H1 (cell line): ENCODE data around the gene MYLK. TPM values are rescaled to one million over a fixed set of nuclear protein-coding genes. Genes with fewer than 3 reads are reported as not detected.

Source experiments
- CBX5 ChIP-seq: fragments of 300-800, 300-1000 bp; sonication (generic); IDR thresholded peaks from 2 replicates; pipeline ENCODE4 v1.7.1; 2016; ENCODE audit warnings: antibody characterized with exemption, low read length, low read depth
- EGR1 ChIP-seq: IDR thresholded peaks from 2 replicates; pipeline ENCODE4 v1.6.1; 2011; ENCODE audit warnings: low read depth, low read length, borderline replicate concordance
- EP300 ChIP-seq, 2 experiments: IDR thresholded peaks; 1 replicate in 1 of 2; 2 replicates in 1 of 2; pipeline ENCODE4 v1.6.1; 2011 to 2012; ENCODE audit warnings: low read depth in 2 of 2, low read length in 2 of 2, mild to moderate bottlenecking in 2 of 2, borderline replicate concordance in 1 of 2, inconsistent platforms in 1 of 2, moderate library complexity in 1 of 2
- FOSL1 ChIP-seq: IDR thresholded peaks from 2 replicates; pipeline ENCODE4 v1.6.1; 2011; ENCODE audit warnings: mild to moderate bottlenecking, low read depth, low read length, moderate library complexity; ENCODE audit not compliant: insufficient read depth
- HDAC6 ChIP-seq: IDR thresholded peaks from one replicate; pipeline ENCODE4 v1.7.1; 2012; ENCODE audit warnings: low read depth, mild to moderate bottlenecking, inconsistent platforms, low read length, moderate library complexity
- JUN ChIP-seq: IDR thresholded peaks from 2 replicates; pipeline ENCODE4 v1.6.1; 2011; ENCODE audit warnings: low read depth, mild to moderate bottlenecking, improper control_type of control experiment, low read length
- RBBP5 ChIP-seq: IDR thresholded peaks from 2 replicates; pipeline ENCODE4 v1.7.1; 2012; ENCODE audit warnings: low read depth, mild to moderate bottlenecking, inconsistent platforms, low read length, moderate library complexity, borderline replicate concordance
- RXRA ChIP-seq: IDR thresholded peaks from 2 replicates; pipeline ENCODE4 v1.6.1; 2011; ENCODE audit warnings: low read depth, mild to moderate bottlenecking, low read length, moderate library complexity; ENCODE audit not compliant: insufficient read depth
- SIX5 ChIP-seq: IDR thresholded peaks from 2 replicates; pipeline ENCODE4 v1.6.1; 2011; ENCODE audit warnings: mild to moderate bottlenecking, low read depth, low read length
- polyA plus RNA-seq, 7 experiments: library from polyadenylated mRNA; depleted of rRNA in 3 of 7; stranded (reverse) in 5 of 7; unstranded in 2 of 7; fragments of >200 nt in 5 of 7; fragments of 200-250 nt in 2 of 7; gene quantifications; 1 replicate in 5 of 7; 2 replicates in 1 of 7; 4 replicates in 1 of 7; pipeline versions ENCODE4 v1.2.1 to v1.2.3, GENCODE V29; 2011 to 2013; ENCODE audit warnings: missing spikeins in 2 of 7, mixed read lengths in 2 of 7
- total RNA-seq: library from RNA; stranded (reverse); fragmentation: NEBNext Ultra II Directional; extraction: Animal tissue kit (Norgen Biotek cat#: 25700); gene quantifications from 2 replicates; pipeline ENCODE4 v1.2.1, GENCODE V29; 2021
- TF ChIP-seq, protein P1 (sequence below): fragments of 300-600 bp; sonication (generic); IDR thresholded peaks from 2 replicates; pipeline ENCODE4 v1.7.1; 2012; ENCODE audit warnings: low read length, moderate library complexity, mild to moderate bottlenecking, inconsistent platforms; ENCODE audit not compliant: insufficient replicate concordance

Gene MYLK
- total and polyA plus RNA-seq, 2 of the 8 experiments (the other 6 are each of a cell fraction or from before 2014, with no cell fraction given) = 11.6 to 21.3 TPM

DNA sequence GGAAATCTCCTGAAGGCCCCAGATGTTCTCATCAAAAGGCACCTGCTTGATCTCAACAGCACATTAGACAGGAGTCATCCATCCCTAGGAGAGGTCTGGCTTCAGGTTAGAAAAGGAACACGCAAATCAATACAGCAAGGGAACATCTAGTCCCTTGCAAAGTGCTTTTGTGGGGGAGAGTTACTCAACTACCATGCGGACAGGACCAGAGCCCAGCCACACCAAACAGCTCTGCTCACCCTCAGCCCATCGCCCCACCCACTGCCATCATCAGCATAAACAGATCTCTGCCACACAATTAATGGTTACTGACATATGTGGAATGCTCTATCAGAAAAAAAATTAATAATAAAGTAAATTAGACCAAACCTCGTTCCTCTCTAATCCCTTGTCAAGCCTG, 85.6 kb downstream of the MYLK start (continued):
- TF ChIP-seq, protein P1, sequence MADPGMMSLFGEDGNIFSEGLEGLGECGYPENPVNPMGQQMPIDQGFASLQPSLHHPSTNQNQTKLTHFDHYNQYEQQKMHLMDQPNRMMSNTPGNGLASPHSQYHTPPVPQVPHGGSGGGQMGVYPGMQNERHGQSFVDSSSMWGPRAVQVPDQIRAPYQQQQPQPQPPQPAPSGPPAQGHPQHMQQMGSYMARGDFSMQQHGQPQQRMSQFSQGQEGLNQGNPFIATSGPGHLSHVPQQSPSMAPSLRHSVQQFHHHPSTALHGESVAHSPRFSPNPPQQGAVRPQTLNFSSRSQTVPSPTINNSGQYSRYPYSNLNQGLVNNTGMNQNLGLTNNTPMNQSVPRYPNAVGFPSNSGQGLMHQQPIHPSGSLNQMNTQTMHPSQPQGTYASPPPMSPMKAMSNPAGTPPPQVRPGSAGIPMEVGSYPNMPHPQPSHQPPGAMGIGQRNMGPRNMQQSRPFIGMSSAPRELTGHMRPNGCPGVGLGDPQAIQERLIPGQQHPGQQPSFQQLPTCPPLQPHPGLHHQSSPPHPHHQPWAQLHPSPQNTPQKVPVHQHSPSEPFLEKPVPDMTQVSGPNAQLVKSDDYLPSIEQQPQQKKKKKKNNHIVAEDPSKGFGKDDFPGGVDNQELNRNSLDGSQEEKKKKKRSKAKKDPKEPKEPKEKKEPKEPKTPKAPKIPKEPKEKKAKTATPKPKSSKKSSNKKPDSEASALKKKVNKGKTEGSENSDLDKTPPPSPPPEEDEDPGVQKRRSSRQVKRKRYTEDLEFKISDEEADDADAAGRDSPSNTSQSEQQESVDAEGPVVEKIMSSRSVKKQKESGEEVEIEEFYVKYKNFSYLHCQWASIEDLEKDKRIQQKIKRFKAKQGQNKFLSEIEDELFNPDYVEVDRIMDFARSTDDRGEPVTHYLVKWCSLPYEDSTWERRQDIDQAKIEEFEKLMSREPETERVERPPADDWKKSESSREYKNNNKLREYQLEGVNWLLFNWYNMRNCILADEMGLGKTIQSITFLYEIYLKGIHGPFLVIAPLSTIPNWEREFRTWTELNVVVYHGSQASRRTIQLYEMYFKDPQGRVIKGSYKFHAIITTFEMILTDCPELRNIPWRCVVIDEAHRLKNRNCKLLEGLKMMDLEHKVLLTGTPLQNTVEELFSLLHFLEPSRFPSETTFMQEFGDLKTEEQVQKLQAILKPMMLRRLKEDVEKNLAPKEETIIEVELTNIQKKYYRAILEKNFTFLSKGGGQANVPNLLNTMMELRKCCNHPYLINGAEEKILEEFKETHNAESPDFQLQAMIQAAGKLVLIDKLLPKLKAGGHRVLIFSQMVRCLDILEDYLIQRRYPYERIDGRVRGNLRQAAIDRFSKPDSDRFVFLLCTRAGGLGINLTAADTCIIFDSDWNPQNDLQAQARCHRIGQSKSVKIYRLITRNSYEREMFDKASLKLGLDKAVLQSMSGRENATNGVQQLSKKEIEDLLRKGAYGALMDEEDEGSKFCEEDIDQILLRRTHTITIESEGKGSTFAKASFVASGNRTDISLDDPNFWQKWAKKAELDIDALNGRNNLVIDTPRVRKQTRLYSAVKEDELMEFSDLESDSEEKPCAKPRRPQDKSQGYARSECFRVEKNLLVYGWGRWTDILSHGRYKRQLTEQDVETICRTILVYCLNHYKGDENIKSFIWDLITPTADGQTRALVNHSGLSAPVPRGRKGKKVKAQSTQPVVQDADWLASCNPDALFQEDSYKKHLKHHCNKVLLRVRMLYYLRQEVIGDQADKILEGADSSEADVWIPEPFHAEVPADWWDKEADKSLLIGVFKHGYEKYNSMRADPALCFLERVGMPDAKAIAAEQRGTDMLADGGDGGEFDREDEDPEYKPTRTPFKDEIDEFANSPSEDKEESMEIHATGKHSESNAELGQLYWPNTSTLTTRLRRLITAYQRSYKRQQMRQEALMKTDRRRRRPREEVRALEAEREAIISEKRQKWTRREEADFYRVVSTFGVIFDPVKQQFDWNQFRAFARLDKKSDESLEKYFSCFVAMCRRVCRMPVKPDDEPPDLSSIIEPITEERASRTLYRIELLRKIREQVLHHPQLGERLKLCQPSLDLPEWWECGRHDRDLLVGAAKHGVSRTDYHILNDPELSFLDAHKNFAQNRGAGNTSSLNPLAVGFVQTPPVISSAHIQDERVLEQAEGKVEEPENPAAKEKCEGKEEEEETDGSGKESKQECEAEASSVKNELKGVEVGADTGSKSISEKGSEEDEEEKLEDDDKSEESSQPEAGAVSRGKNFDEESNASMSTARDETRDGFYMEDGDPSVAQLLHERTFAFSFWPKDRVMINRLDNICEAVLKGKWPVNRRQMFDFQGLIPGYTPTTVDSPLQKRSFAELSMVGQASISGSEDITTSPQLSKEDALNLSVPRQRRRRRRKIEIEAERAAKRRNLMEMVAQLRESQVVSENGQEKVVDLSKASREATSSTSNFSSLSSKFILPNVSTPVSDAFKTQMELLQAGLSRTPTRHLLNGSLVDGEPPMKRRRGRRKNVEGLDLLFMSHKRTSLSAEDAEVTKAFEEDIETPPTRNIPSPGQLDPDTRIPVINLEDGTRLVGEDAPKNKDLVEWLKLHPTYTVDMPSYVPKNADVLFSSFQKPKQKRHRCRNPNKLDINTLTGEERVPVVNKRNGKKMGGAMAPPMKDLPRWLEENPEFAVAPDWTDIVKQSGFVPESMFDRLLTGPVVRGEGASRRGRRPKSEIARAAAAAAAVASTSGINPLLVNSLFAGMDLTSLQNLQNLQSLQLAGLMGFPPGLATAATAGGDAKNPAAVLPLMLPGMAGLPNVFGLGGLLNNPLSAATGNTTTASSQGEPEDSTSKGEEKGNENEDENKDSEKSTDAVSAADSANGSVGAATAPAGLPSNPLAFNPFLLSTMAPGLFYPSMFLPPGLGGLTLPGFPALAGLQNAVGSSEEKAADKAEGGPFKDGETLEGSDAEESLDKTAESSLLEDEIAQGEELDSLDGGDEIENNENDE = no peak
- TF ChIP-seq CBX5 (no peak), EGR1 (no peak), EP300 (IDR thresholded peaks at IDR 0.05; ENCODE audit: borderline replicate concordance in 1 of 2, low read depth in 2 of 2, low read length in 2 of 2) (no peak), SIX5 (no peak), FOSL1 (no peak), JUN (no peak), RBBP5 (no peak), HDAC6 (no peak), RXRA (no peak)
